HepG2 (cell line): ENCODE measurements around the gene ARMC5.

Experiments
- ATF3 ChIP-seq: sonication (generic); formaldehyde crosslinking; IDR thresholded peaks from 2 replicates; pipeline ENCODE4 v1.4.0; 2020; ENCODE audit warnings: missing genetic modification reagents
- CTCF ChIP-seq: sonication (generic); formaldehyde crosslinking; IDR thresholded peaks from 2 replicates; pipeline ENCODE4 v1.5.0; 2020; ENCODE audit warnings: mild to moderate bottlenecking, missing genetic modification reagents, moderate library complexity
- EZH2 ChIP-seq: conservative IDR thresholded peaks from 2 replicates; pipeline ENCODE4 v1.6.1; 2012; ENCODE audit warnings: mild to moderate bottlenecking, low read depth, low read length, moderate library complexity
- HNF1A ChIP-seq, 2 experiments: sonication (generic) in 1 of 2; formaldehyde crosslinking in 1 of 2; IDR thresholded peaks; 2 replicates each; pipeline versions ENCODE4 v1.4.0 to v1.6.1; 2016 to 2020; ENCODE audit warnings: borderline replicate concordance in 1 of 2, low read depth in 1 of 2, mild to moderate bottlenecking in 1 of 2, missing genetic modification reagents in 1 of 2
- POLR2AphosphoS5 ChIP-seq: IDR thresholded peaks from 2 replicates; pipeline ENCODE4 v1.6.1; 2012; ENCODE audit warnings: low read depth, low read length
- RAD21 ChIP-seq: fragments of 450-650 bp; formaldehyde crosslinking; IDR thresholded peaks from 2 replicates; pipeline ENCODE4 v1.5.0; 2020; ENCODE audit warnings: mild to moderate bottlenecking
- SP1 ChIP-seq, 2 experiments: fragments of 450-650 bp in 1 of 2; sonication (generic) in 1 of 2; formaldehyde crosslinking in 1 of 2; IDR thresholded peaks; 2 replicates each; pipeline versions ENCODE4 v1.4.0 to v1.6.1; 2016 to 2020; ENCODE audit warnings: missing genetic modification reagents in 1 of 2
- ZNF558 ChIP-seq: sonication (generic); formaldehyde crosslinking; IDR thresholded peaks from 2 replicates; pipeline ENCODE4 v1.9.0; 2022; ENCODE audit warnings: mild to moderate bottlenecking, missing genetic modification reagents, borderline replicate concordance
- ZXDC ChIP-seq: sonication (generic); formaldehyde crosslinking; IDR thresholded peaks from 2 replicates; pipeline ENCODE4 v1.5.0; 2020; ENCODE audit warnings: mild to moderate bottlenecking, missing genetic modification reagents

- no peak for TF ChIP-seq ATF3
- TF ChIP-seq HNF1A (IDR thresholded peaks at IDR 0.05; ENCODE audit: low read depth) = no peak
- TF ChIP-seq HNF1A (CRISPR knock-in tag; IDR thresholded peaks at IDR 0.05; ENCODE audit: borderline replicate concordance) = no peak
- TF ChIP-seq CTCF = no peak
- no peak for TF ChIP-seq ZXDC (CRISPR knock-in tag)
- no peak for TF ChIP-seq EZH2
- TF ChIP-seq SP1 (IDR thresholded peaks at IDR 0.05) = no peak
- no peak for TF ChIP-seq SP1 (CRISPR knock-in tag; IDR thresholded peaks at IDR 0.05)
- TF ChIP-seq POLR2AphosphoS5 = no peak
- no peak for TF ChIP-seq ZNF558 (CRISPR knock-in tag)
- no peak for TF ChIP-seq RAD21
Measured at GRCh38 chr16:31461921-31462804, 2.9 kb downstream of the ARMC5 start.
